Prostate gland (tissue), 2 donors: ENCODE data around the gene TCAP.

ENCODE experiments used
- CTCF ChIP-seq, 4 experiments: fragments of 200-600 bp in 2 of 4; fragments of 450-650 bp in 2 of 4; sonication (generic) in 2 of 4; IDR thresholded peaks; 1 replicate in 3 of 4; 2 replicates in 1 of 4; pipeline ENCODE4 v1.5.1; 2016 to 2019; ENCODE audit warnings: antibody characterized with exemption in 4 of 4, mild to moderate bottlenecking in 2 of 4, moderate library complexity in 2 of 4
- POLR2A ChIP-seq: fragments of 450-650 bp; IDR thresholded peaks from one replicate; pipeline ENCODE4 v1.6.1; 2016; ENCODE audit warnings: antibody characterized with exemption, mild to moderate bottlenecking

GRCh38 chr17:39651923-39652586 is 13.1 kb upstream of the TCAP start:
- TF ChIP-seq CTCF (IDR thresholded peaks at IDR 0.05) (no peak), POLR2A (no peak)
